HepG2 (cell line): ENCODE data around the gene NIP7. TPM values are rescaled to one million over a fixed set of nuclear protein-coding genes. Genes with fewer than 3 reads are reported as not detected.

Experiments used
- ATAC-seq: fragments of 200-7000 bp; cut with Tn5 transposase; 3 replicates; pipeline ENCODE4 v1.9.1; 2020; ENCODE audit warnings: mild to moderate bottlenecking, moderate library complexity
- BruUV-seq: library from RNA; stranded (reverse); fragments of 400-500 nt; replicated peaks from 2 replicates; lab custom pipeline; 2021; lab: Mats Ljungman, UMichigan
- CTCF ChIA-PET: fragments of 300-600 bp; formaldehyde crosslinking; extraction: SDS; loops from one replicate; lab custom pipeline; 2021; ENCODE audit warnings: low total read pairs, inconsistent platforms, low intra/inter-chr PET ratio; lab: Yijun Ruan, JAX
- POLR2A ChIA-PET: fragments of 350-600 bp; sonication (Branson Sonifier 250); formaldehyde crosslinking; loops from one replicate; lab custom pipeline; 2020; ENCODE audit warnings: antibody characterized with exemption, inconsistent platforms; lab: Yijun Ruan, JAX
- DNase-seq: peaks from one replicate; pipeline ENCODE4 v3.0.0-alpha.2; 2015; ENCODE audit warnings: low spot score
- FAIRE-seq: peaks from 3 replicates; lab custom pipeline; 2011; peaks lifted over from hg19 to GRCh38; lab: Jason Lieb, UNC
- H2AFZ ChIP-seq: one replicate; pipeline ENCODE4 v1.6.1; 2011; ENCODE audit warnings: low read length, inconsistent platforms
- H3K27ac ChIP-seq: fragments of 300-600 bp; 3 replicates; pipeline ENCODE4 v1.8.0; 2011; ENCODE audit warnings: mixed run types, mild to moderate bottlenecking, mixed read lengths, low read length, inconsistent platforms; ENCODE audit not compliant: insufficient read depth; ENCODE audit errors: extremely low read length
- H3K27me3 ChIP-seq, 2 experiments: fragments of 200-600 bp in 1 of 2; 2 replicates in 1 of 2; 3 replicates in 1 of 2; pipeline versions ENCODE4 v1.6.0 to v1.8.0; 2011; ENCODE audit warnings: low read length in 2 of 2, mild to moderate bottlenecking in 2 of 2, moderate library complexity in 2 of 2, inconsistent platforms in 1 of 2; ENCODE audit not compliant: insufficient read depth in 2 of 2, control insufficient read depth in 1 of 2
- H3K36me3 ChIP-seq, 2 experiments: fragments of 200-600 bp in 1 of 2; replicated peaks in 1 of 2; 2 replicates in 1 of 2; 3 replicates in 1 of 2; pipeline versions ENCODE4 v1.5.1 to v1.8.0; 2011; ENCODE audit warnings: low read length in 2 of 2, inconsistent platforms in 1 of 2; ENCODE audit not compliant: insufficient read depth in 2 of 2, control insufficient read depth in 1 of 2
- H3K4me1 ChIP-seq: 2 replicates; pipeline ENCODE4 v1.5.1; 2012; ENCODE audit warnings: low read length, inconsistent platforms; ENCODE audit not compliant: insufficient read depth
- H3K4me2 ChIP-seq: 2 replicates; pipeline ENCODE4 v1.6.0; 2011; ENCODE audit warnings: low read depth, low read length, inconsistent platforms
- H3K4me3 ChIP-seq, 3 experiments: fragments of 200-600 bp in 1 of 3; sonication (generic), shearing (Covaris generic) in 1 of 3; replicated peaks in 1 of 3; 2 replicates each; pipeline ENCODE4 v1.5.1; 2011 to 2016; ENCODE audit warnings: low read length in 3 of 3, inconsistent platforms in 2 of 3, low read depth in 2 of 3, mild to moderate bottlenecking in 2 of 3, control low read depth in 1 of 3, mixed read lengths in 1 of 3; ENCODE audit not compliant: insufficient read depth in 1 of 3
- H3K79me2 ChIP-seq: one replicate; pipeline ENCODE4 v1.6.1; 2011; ENCODE audit warnings: low read length, inconsistent platforms; ENCODE audit not compliant: insufficient read depth
- H3K9ac ChIP-seq: 2 replicates; pipeline ENCODE4 v1.6.0; 2011; ENCODE audit warnings: mild to moderate bottlenecking, low read depth, low read length, inconsistent platforms; ENCODE audit not compliant: insufficient read depth
- H3K9me3 ChIP-seq: 2 replicates; pipeline ENCODE4 v1.5.1; 2012; ENCODE audit warnings: mild to moderate bottlenecking, low read length
- H4K20me1 ChIP-seq: 2 replicates; pipeline ENCODE4 v1.6.0; 2011; ENCODE audit warnings: inconsistent platforms, mild to moderate bottlenecking, low read length, moderate library complexity; ENCODE audit not compliant: insufficient read depth
- AKAP8 ChIP-seq: sonication (generic); formaldehyde crosslinking; IDR thresholded peaks from 2 replicates; pipeline ENCODE4 v1.5.1; 2020; ENCODE audit warnings: mild to moderate bottlenecking, missing genetic modification reagents
- ARHGAP35 ChIP-seq: sonication (generic); formaldehyde crosslinking; IDR thresholded peaks from 2 replicates; pipeline ENCODE4 v1.9.0; 2022; ENCODE audit warnings: mild to moderate bottlenecking, inconsistent platforms, moderate library complexity, missing genetic modification reagents, borderline replicate concordance
- CBX2 ChIP-seq, 2 experiments: fragments of 200-600 bp in 1 of 2; sonication (generic); formaldehyde crosslinking in 1 of 2; IDR thresholded peaks; 2 replicates each; pipeline versions ENCODE4 v1.7.0 to v1.8.1; 2018 to 2022; ENCODE audit warnings: low read depth in 2 of 2, low read length in 1 of 2, mild to moderate bottlenecking in 1 of 2, missing genetic modification reagents in 1 of 2
- FOXP4 ChIP-seq: sonication (generic); formaldehyde crosslinking; IDR thresholded peaks from 2 replicates; pipeline ENCODE4 v1.4.0; 2020; ENCODE audit warnings: missing genetic modification reagents
- KAT8 ChIP-seq: IDR thresholded peaks from 2 replicates; pipeline ENCODE4 v1.6.1; 2016; ENCODE audit warnings: missing genetic modification reagents, missing compliant biosample characterization
- KLF12 ChIP-seq: sonication (generic); formaldehyde crosslinking; IDR thresholded peaks from 2 replicates; pipeline ENCODE4 v1.4.0; 2020; ENCODE audit warnings: missing genetic modification reagents, borderline replicate concordance
- MXD1 ChIP-seq: sonication (generic); formaldehyde crosslinking; IDR thresholded peaks from 2 replicates; pipeline ENCODE4 v1.4.0; 2020; ENCODE audit warnings: mild to moderate bottlenecking, missing genetic modification reagents
- NONO ChIP-seq, 2 experiments: fragments of 450-650 bp in 1 of 2; sonication (generic) in 1 of 2; formaldehyde crosslinking in 1 of 2; IDR thresholded peaks in 1 of 2; conservative IDR thresholded peaks in 1 of 2; 2 replicates each; pipeline versions ENCODE4 v1.6.1 to v1.8.0; 2017 to 2022; ENCODE audit warnings: mild to moderate bottlenecking in 1 of 2, missing genetic modification reagents in 1 of 2, moderate library complexity in 1 of 2
- RBM22 ChIP-seq: fragments of 200-400 bp; formaldehyde crosslinking; optimal IDR thresholded peaks from 2 replicates; pipeline ENCODE3; 2017; ENCODE audit warnings: mild to moderate bottlenecking, low read length, moderate library complexity
- RCOR2 ChIP-seq: IDR thresholded peaks from 2 replicates; pipeline ENCODE4 v1.6.1; 2016; ENCODE audit warnings: missing biosample characterization, missing genetic modification reagents
- SNAPC2 ChIP-seq: sonication (generic); formaldehyde crosslinking; IDR thresholded peaks from 2 replicates; pipeline ENCODE4 v1.8.1; 2022; ENCODE audit warnings: mild to moderate bottlenecking, missing genetic modification reagents
- ZNF180 ChIP-seq: sonication (generic); formaldehyde crosslinking; IDR thresholded peaks from 2 replicates; pipeline ENCODE4 v1.4.0; 2020; ENCODE audit warnings: low read depth, missing genetic modification reagents, borderline replicate concordance
- ZNF24 ChIP-seq: fragments of 450-650 bp; IDR thresholded peaks from 2 replicates; pipeline ENCODE4 v1.6.1; 2017; ENCODE audit warnings: antibody characterized with exemption, mild to moderate bottlenecking
- ZNF329 ChIP-seq: sonication (generic); formaldehyde crosslinking; IDR thresholded peaks from 2 replicates; pipeline ENCODE4 v1.9.0; 2021; ENCODE audit warnings: low read depth, mild to moderate bottlenecking, missing genetic modification reagents
- ZNF687 ChIP-seq: sonication (generic); formaldehyde crosslinking; IDR thresholded peaks from 2 replicates; pipeline ENCODE4 v1.5.1; 2020; ENCODE audit warnings: mild to moderate bottlenecking, missing genetic modification reagents, moderate library complexity
- WGBS: methylation state at CpG from one replicate; pipeline ENCODE4 v1.1.6; 2017; ENCODE audit warnings: low lambda C conversion rate; 5-methylcytosine and 5-hydroxymethylcytosine counted together
- in situ Hi-C: cut with HindIII; loops from 2 replicates; pipeline ENCODE4 v1.10.0; 2017; ENCODE audit warnings: low pct_unique_long_range_greater_than_20kb; ENCODE audit not compliant: extremely low pct_ligation_motif_present
- intact Hi-C: fragments of 100-400 bp; cut with micrococcal nuclease; formaldehyde crosslinking; loops from one replicate; pipeline ENCODE4 v1.10.0; 2022; ENCODE audit not compliant: unreplicated experiment
- polyA plus RNA-seq, 8 experiments: library from polyadenylated mRNA; depleted of rRNA in 3 of 8; stranded (reverse) in 7 of 8; unstranded in 1 of 8; fragments of >200 nt; fragmentation: Illumina TruSeq in 4 of 8; extraction: Trizol in 4 of 8; gene quantifications; 2 replicates each; pipeline versions ENCODE4 v1.2.1 to v1.2.3, GENCODE V29; 2011 to 2016; ENCODE audit warnings: low read depth in 4 of 8, missing spikeins in 1 of 8, mixed read lengths in 1 of 8; ENCODE audit not compliant: insufficient read depth in 1 of 8
- total RNA-seq, 5 experiments: library from RNA; depleted of rRNA; stranded (reverse); fragments of >200 nt; fragmentation: Illumina TruSeq; extraction: Trizol; gene quantifications; 2 replicates each; pipeline ENCODE4 v1.2.3, GENCODE V29; 2016; ENCODE audit warnings: low read depth in 1 of 5
- TF ChIP-seq, protein P1 (sequence below): sonication (generic); formaldehyde crosslinking; IDR thresholded peaks from 2 replicates; pipeline ENCODE4 v1.5.0; 2020; ENCODE audit warnings: mild to moderate bottlenecking, missing genetic modification reagents

Gene NIP7
- total and polyA plus RNA-seq, 2 of the 13 experiments (the other 11 are each of a cell fraction or from before 2014, with no cell fraction given) = 15.3 to 114 TPM

DNA sequence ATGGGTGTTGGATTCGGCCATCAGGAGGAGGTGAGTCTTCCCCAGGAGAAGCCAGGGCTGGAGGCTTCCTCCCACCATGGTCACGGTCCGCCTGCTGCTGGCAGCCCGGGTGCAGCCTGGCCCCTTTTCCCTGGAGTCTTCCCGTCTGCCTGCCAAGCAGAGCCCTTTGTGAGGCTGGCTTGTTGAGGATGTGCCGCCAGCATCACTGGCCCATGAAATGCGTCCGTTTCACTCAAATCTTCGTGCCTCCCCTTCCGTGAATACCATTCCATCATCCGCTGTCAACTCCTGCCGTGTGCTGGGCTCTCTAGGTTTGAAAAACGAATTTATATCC lies 18.9 kb upstream of the NIP7 start:
- no TSS peak for BruUV-seq
- H3K79me2 ChIP-seq = peaks cover 16% of the 10 kb centered on the region
- intact Hi-C loops = no loop called here
- peaks cover 56 to 86% of the 10 kb centered on the region in 2 experiments for H3K36me3 ChIP-seq
- ChIA-PET POLR2A (no interaction called here), CTCF (no interaction called here)
- no peak overlapping the region for H3K4me3 ChIP-seq
- in situ Hi-C loops = no loop called here
- WGBS = 98% methylated on average over 13 of the region's 13 CpGs
- H3K4me2 ChIP-seq = no peak overlapping the region
- peaks cover 18% of the 10 kb centered on the region for H3K4me1 ChIP-seq
- no peak overlapping the region for H3K9ac ChIP-seq
- FAIRE-seq (no peak), DNase-seq (no peak), ATAC-seq (no peak)
- H2AFZ ChIP-seq = no peak overlapping the region
- H3K27ac ChIP-seq = no peak overlapping the region
- H3K9me3 ChIP-seq = no peaks in the 10 kb centered on the region
- no peaks in the 10 kb centered on the region for H3K27me3 ChIP-seq
- peaks cover 7% of the 10 kb centered on the region; the same call in 1 of the 2 replicates for H4K20me1 ChIP-seq
- TF ChIP-seq ZNF329 (no peak), ARHGAP35 (CRISPR knock-in tag) (no peak), ZNF687 (CRISPR knock-in tag) (peak; percentile 31), KLF12 (CRISPR knock-in tag) (no peak), FOXP4 (CRISPR knock-in tag) (no peak), RCOR2 (CRISPR knock-in tag) (no peak), ZNF180 (CRISPR knock-in tag) (no peak), RBM22 (peak; percentile 58), CBX2 (IDR thresholded peaks at IDR 0.05; ENCODE audit: low read depth, low read length) (no peak), CBX2 (CRISPR knock-in tag; IDR thresholded peaks at IDR 0.05; ENCODE audit: low read depth) (no peak), KAT8 (no peak), ZNF24 (no peak), NONO (IDR thresholded peaks at IDR 0.05) (no peak), NONO (CRISPR knock-in tag; conservative IDR thresholded peaks at IDR 0.05) (0 out of 2 replicates have a peak, but pooled peaks have one; percentile 35), MXD1 (CRISPR knock-in tag) (no peak), AKAP8 (CRISPR knock-in tag) (0 out of 2 replicates have a peak, but pooled peaks have one; percentile 55), SNAPC2 (no peak)
- TF ChIP-seq, protein P1, sequence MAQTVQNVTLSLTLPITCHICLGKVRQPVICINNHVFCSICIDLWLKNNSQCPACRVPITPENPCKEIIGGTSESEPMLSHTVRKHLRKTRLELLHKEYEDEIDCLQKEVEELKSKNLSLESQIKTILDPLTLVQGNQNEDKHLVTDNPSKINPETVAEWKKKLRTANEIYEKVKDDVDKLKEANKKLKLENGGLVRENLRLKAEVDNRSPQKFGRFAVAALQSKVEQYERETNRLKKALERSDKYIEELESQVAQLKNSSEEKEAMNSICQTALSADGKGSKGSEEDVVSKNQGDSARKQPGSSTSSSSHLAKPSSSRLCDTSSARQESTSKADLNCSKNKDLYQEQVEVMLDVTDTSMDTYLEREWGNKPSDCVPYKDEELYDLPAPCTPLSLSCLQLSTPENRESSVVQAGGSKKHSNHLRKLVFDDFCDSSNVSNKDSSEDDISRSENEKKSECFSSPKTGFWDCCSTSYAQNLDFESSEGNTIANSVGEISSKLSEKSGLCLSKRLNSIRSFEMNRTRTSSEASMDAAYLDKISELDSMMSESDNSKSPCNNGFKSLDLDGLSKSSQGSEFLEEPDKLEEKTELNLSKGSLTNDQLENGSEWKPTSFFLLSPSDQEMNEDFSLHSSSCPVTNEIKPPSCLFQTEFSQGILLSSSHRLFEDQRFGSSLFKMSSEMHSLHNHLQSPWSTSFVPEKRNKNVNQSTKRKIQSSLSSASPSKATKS = no peak
